Esophagus muscularis mucosa (tissue), 4 donors: ENCODE data around the gene CHP1. TPM values are rescaled to one million over a fixed set of nuclear protein-coding genes. Genes with fewer than 3 reads are reported as not detected.
A peak's percentile ranks its signal among the peaks of the same experiment; 100 is the strongest.
"Not testable (repeated sequence)": the region's sequence is repeated elsewhere in the genome, so short reads cannot be mapped to it uniquely, and the experiment has no call there.

Experiments used
- DNase-seq: peaks from one replicate; pipeline ENCODE4 v3.0.0-alpha.2; 2017; ENCODE audit errors: extremely low spot score
- H3K27ac ChIP-seq, 4 donors: fragments of 200-600 bp; sonication (generic); replicated peaks in 1 of 4; 1 replicate in 3 of 4; 2 replicates in 1 of 4; pipeline ENCODE4 v1.5.1; 2016 to 2019; ENCODE audit warnings: mild to moderate bottlenecking in 1 of 4
- H3K27me3 ChIP-seq, 4 donors: fragments of 200-600 bp; sonication (generic); one replicate each; pipeline versions ENCODE4 v1.5.1 to v1.6.0; 2016 to 2019
- H3K36me3 ChIP-seq, 4 donors: fragments of 200-600 bp; sonication (generic); one replicate each; pipeline ENCODE4 v1.5.1; 2016 to 2019
- H3K4me1 ChIP-seq, 4 donors: fragments of 200-600 bp; sonication (generic); one replicate each; pipeline ENCODE4 v1.5.1; 2016 to 2019
- H3K4me3 ChIP-seq, 4 donors: fragments of 200-600 bp; sonication (generic); 1 replicate in 2 of 4; 2 replicates in 2 of 4; pipeline ENCODE4 v1.5.1; 2016 to 2019; ENCODE audit warnings: mild to moderate bottlenecking in 4 of 4, moderate library complexity in 1 of 4
- H3K9me3 ChIP-seq, 4 donors: fragments of 200-600 bp; sonication (generic); 1 replicate in 3 of 4; 2 replicates in 1 of 4; pipeline ENCODE4 v1.5.1; 2016 to 2019
- CTCF ChIP-seq, 3 experiments: fragments of 200-600 bp in 2 of 3; fragments of 450-650 bp in 1 of 3; sonication (generic) in 2 of 3; IDR thresholded peaks; one replicate each; pipeline ENCODE4 v1.5.1; 2017 to 2019; ENCODE audit warnings: antibody characterized with exemption in 3 of 3, mild to moderate bottlenecking in 2 of 3, moderate library complexity in 1 of 3
- EP300 ChIP-seq: sonication (generic); formaldehyde crosslinking; IDR thresholded peaks from one replicate; pipeline ENCODE4 v1.6.1; 2017; ENCODE audit warnings: antibody characterized with exemption
- POLR2A ChIP-seq: fragments of 450-650 bp; IDR thresholded peaks from one replicate; pipeline ENCODE4 v1.6.1; 2017; ENCODE audit warnings: antibody characterized with exemption, moderate library complexity, mild to moderate bottlenecking, low read depth
- POLR2AphosphoS5 ChIP-seq, 2 donors: sonication (generic); formaldehyde crosslinking; IDR thresholded peaks; one replicate each; pipeline ENCODE4 v1.6.1; 2017; ENCODE audit warnings: antibody characterized with exemption in 2 of 2
- WGBS: methylation state at CpG from one replicate; pipeline ENCODE4 v1.1.5; 2018; 5-methylcytosine and 5-hydroxymethylcytosine counted together
- intact Hi-C: fragments of 100-400 bp; cut with DNase I; formaldehyde crosslinking; loops from one replicate; pipeline ENCODE4 v1.15.1; 2023
- total RNA-seq, 4 donors: library from RNA; depleted of rRNA; stranded (reverse); fragments of >200 nt; gene quantifications; one replicate each; pipeline versions ENCODE4 v1.1.0 to v1.2.1, GENCODE V29; 2016

CHP1 gene
- total RNA-seq, 4 donors from 2014 or later: 67.3 to 108 (median 94.5) TPM

GRCh38 chr15:41218851-41219250 is 12.2 kb upstream of the CHP1 start:
- no peak overlapping the region for H3K27ac ChIP-seq
- peaks cover 0 to 40% (median 0%) of the 10 kb centered on the region in 4 donors for H3K27me3 ChIP-seq
- H3K36me3 ChIP-seq: no peaks in the 10 kb centered on the region
- no peak for DNase-seq
- H3K4me1 ChIP-seq: no peaks in the 10 kb centered on the region
- intact Hi-C loops: no loop called here
- no peak overlapping the region for H3K4me3 ChIP-seq
- H3K9me3 ChIP-seq: no peaks in the 10 kb centered on the region
- TF ChIP-seq POLR2AphosphoS5 (IDR thresholded peaks at IDR 0.05): no peak
- TF ChIP-seq EP300: no peak
- no peak for TF ChIP-seq CTCF (IDR thresholded peaks at IDR 0.05)
- TF ChIP-seq POLR2A: no peak
- 57% methylated on average over 1 of the region's 1 CpG for WGBS

- Histone ChIP-seq H3K27ac (no peak overlapping the region), H3K36me3 (no peaks in the 10 kb centered on the region), H3K4me3 (no peak overlapping the region), H3K4me1 (no peaks in the 10 kb centered on the region), H3K27me3 (peaks cover 0 to 36% (median 0%) of the 10 kb centered on the region in 4 donors), H3K9me3 (no peaks in the 10 kb centered on the region)
- no peak for DNase-seq
- WGBS: 70% methylated on average over 3 of the region's 3 CpGs
- no peak for TF ChIP-seq EP300
- no peak for TF ChIP-seq POLR2AphosphoS5 (IDR thresholded peaks at IDR 0.05)
- no peak for TF ChIP-seq POLR2A
- no peak for TF ChIP-seq CTCF (IDR thresholded peaks at IDR 0.05)
- intact Hi-C loops: no loop called here
Observed at GRCh38 chr15:41219381-41219780, 11.7 kb upstream of the CHP1 start.

GRCh38 chr15:41230345-41230649 is 771 bp upstream of the CHP1 start:
- Histone ChIP-seq H3K4me3 (peak overlapping the region; percentile 61 to 93 (median 84)), H3K36me3 (no peaks in the 10 kb centered on the region), H3K4me1 (peaks cover 17 to 36% (median 27%) of the 10 kb centered on the region in 4 donors), H3K9me3 (no peaks in the 10 kb centered on the region), H3K27ac (peak overlapping the region; percentile 92 to 97 (median 92)), H3K27me3 (no peaks in the 10 kb centered on the region)
- intact Hi-C loops: loop anchor here (2.0 to 5.0 kb wide), 2 partner anchors 57 to 113 kb away; partner anchors contain the start of gene INO80
- 31% methylated on average over 9 of the region's 10 CpGs for WGBS
- no peak for DNase-seq
- TF ChIP-seq POLR2A (no peak), CTCF (IDR thresholded peaks at IDR 0.05) (no peak), POLR2AphosphoS5 (IDR thresholded peaks at IDR 0.05) (no peak), EP300 (no peak)

GRCh38 chr15:41231422-41232226 is 556 bp downstream of the CHP1 start:
- Histone ChIP-seq H3K27me3 (no peaks in the 10 kb centered on the region), H3K4me3 (peak overlapping the region; percentile 61 to 93 (median 84)), H3K36me3 (no peaks in the 10 kb centered on the region), H3K4me1 (peaks cover 17 to 36% (median 27%) of the 10 kb centered on the region in 4 donors), H3K9me3 (no peaks in the 10 kb centered on the region), H3K27ac (peak overlapping the region; percentile 92 to 97 (median 92))
- no peak for TF ChIP-seq EP300
- TF ChIP-seq POLR2AphosphoS5 (IDR thresholded peaks at IDR 0.05): no peak
- WGBS: 3% methylated on average over 24 of the region's 28 CpGs
- DNase-seq: no peak
- intact Hi-C loops: loop anchor here (2.0 to 5.0 kb wide), 2 partner anchors 56 to 115 kb away; partner anchors contain the start of gene INO80

- Histone ChIP-seq H3K36me3 (no peaks in the 10 kb centered on the region), H3K9me3 (no peaks in the 10 kb centered on the region), H3K4me3 (no peak overlapping the region), H3K27ac (no peak overlapping the region), H3K4me1 (peaks cover 17 to 36% (median 27%) of the 10 kb centered on the region in 4 donors), H3K27me3 (no peaks in the 10 kb centered on the region)
- 88% methylated on average over 1 of the region's 1 CpG for WGBS
- no peak for DNase-seq
- TF ChIP-seq CTCF (IDR thresholded peaks at IDR 0.05) (no peak), POLR2A (no peak), POLR2AphosphoS5 (IDR thresholded peaks at IDR 0.05) (no peak), EP300 (no peak)
- intact Hi-C loops: loop anchor here (5.0 kb wide), 1 partner anchor 54 kb away; no protein-coding TSS in a partner anchor
Observed at GRCh38 chr15:41233367-41233771, 2.3 kb downstream of the CHP1 start.

GRCh38 chr15:41235228-41235627 is 4.2 kb downstream of the CHP1 start:
- H3K36me3 ChIP-seq, H3K27me3 ChIP-seq, intact Hi-C loops, H3K9me3 ChIP-seq, H3K4me3 ChIP-seq, DNase-seq, H3K27ac ChIP-seq: not testable (repeated sequence)
- peaks cover 17 to 33% (median 26%) of the 10 kb centered on the region in 4 donors for H3K4me1 ChIP-seq
- 98% methylated on average over 5 of the region's 5 CpGs for WGBS
